GM19324 (cell line): ENCODE results near the gene TRMT1L.

Source experiments
- ATAC-seq: cut with Tn5 transposase; IDR thresholded peaks from one replicate; pipeline ENCODE4 v1.9.1; 2021; ENCODE audit warnings: mild to moderate bottlenecking, moderate library complexity; ENCODE audit not compliant: unreplicated experiment, low FRiP score

The TRMT1L gene

DNA sequence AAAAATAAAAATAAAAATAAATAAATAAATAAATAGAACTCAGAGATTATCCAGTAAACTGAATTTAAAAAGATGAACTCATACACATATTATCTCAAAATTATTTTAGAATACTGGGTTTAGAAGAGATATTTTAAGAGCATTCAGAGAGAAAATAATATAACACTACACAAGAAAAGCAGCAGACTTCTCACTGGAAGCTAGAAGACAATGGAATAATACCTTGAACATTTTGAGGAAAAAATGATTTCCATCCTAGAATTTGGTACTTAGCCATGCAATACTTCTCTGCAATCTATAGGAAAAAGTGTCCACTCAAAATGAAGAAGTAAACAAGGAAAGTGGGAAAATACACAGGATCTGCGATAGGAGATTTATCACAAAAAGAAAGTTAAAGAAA is 24.2 kb downstream of the TRMT1L start:
- no peak for ATAC-seq

DNA sequence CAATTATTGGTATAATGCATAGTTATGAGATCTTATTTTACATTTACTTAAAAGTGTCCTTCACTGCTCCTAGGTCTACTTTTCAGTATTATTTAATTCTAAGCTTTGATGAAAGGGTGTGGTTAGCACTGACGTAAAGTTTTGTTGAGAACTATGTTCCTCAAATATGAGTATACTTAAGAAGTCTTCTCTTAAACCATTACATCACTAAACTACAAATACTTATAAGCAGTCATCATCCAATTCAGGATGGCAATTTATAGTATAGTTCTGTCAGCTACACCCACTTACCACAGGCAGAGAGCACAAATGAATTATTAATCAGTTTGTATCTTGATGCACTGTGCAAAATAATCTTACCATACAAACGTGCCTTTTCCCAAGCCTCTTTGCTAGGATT is 27.0 kb downstream of the TRMT1L start:
- no peak for ATAC-seq

DNA sequence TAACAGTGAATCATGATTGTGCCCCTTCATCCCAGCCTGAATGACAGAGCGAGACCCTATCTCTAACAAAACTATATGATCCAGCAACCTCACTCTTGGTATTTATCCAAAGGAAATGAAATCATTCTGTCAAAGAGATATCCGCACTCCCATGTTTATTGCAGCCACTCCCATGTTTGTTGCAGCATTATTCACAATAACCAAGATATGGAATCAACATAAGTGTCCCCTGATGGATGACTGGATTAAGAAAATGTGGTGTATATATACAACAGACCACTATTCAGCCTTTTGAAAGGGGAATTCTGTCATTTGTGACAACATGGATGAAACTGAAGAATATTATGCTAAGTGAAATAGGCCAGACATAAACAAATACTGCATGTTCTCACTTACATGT is 44.4 kb downstream of the TRMT1L start:
- no peak for ATAC-seq

DNA sequence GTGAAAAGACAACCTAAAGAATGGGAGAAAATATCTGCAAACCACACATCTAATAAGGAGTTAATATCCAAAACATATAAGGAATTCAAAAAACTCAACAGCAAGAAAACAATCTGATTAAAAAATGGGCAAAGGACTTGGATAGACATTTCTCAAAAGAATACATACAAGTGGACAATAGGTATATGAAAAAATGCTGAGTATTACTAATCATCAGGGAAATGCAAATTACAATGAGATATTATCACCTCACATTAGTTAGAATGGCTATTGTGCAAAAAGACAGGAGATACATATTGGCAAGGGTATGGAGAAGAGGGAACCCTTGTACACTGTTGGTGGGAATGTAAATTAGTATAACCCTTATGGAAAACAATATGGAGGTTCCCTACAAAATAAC is 44.9 kb downstream of the TRMT1L start:
- no peak for ATAC-seq

GRCh38 chr1:185110145-185110544 is 46.6 kb downstream of the TRMT1L start:
- no peak for ATAC-seq

DNA sequence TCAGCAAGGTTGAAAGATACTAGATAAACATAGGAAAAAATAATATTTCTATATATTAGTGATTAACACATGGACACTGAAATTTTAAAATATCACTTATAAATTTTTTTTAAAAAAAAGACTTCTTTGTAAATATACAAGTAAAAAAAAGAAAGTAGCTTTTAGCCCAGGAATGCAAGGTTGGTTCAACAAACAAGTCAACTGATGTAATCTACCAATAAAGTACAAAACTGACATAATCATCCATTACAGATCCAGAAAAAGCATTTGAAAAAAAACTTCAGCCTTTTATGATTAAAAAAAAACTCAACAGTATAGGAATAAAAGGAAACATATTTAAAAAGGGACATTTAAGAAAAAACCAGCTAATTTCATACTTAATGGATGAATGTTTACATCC is 48.4 kb downstream of the TRMT1L start:
- ATAC-seq: no peak

DNA sequence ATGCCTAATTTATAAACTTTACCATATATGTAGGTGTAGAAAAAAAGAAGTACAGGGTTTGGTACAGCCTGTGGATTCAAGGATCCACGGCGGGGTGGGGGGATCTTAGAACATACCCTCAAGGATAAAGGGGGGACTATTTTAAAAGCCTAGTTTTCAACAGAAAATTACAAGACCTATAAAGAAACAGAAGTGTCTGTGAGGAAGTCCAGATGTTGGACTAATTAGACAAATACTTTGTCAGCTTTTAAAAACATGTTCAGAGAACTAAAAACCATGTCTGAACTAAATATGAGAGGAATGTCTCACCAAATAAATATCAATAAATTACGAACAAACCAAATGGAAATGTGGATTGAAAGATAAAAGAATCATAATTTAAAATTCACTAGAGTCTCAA is 51.6 kb downstream of the TRMT1L start:
- ATAC-seq: no peak

- no peak for ATAC-seq
Observed at GRCh38 chr1:185104083-185104482, 52.7 kb downstream of the TRMT1L start.

DNA sequence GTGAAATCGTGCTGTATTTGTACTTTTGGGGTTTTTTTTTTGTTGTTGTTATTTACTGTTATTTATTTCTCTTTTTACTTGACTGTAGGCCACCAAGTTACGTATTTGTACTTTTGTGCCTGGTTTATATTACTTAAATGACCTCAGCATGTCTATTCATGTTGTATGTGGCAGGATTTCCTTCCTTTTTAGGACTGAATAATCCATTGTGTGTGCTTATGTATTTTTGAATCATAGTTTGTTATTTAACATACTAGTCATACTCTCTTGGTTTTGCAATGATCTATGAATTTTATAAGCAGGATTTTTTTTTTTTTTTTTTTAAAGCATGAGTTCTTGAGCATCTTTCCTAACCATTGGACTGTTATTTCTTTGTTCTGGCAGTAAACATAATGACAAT is 60.2 kb downstream of the TRMT1L start:
- no peak for ATAC-seq

DNA sequence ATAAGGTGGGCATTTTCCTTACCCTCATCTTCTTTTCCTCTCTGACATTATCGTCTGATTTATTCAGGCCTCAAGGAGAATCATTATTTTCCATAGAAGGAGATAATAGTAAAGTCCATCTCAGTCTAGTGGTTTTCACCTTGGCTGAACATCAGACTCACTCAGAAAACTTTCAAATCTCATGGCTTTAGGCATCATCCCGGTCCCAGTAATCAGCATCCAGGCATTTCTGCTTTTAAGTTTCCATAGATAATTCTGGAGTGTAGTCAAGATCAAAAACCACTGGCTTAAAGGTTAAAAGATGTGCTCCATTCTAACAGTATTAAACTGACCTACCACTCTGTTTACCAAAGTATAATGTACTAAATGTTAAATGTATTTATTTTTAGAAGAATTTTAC is 62.0 kb downstream of the TRMT1L start:
- ATAC-seq: no peak

- ATAC-seq: no peak
Observed at GRCh38 chr1:185091480-185091879, 65.3 kb downstream of the TRMT1L start.

DNA sequence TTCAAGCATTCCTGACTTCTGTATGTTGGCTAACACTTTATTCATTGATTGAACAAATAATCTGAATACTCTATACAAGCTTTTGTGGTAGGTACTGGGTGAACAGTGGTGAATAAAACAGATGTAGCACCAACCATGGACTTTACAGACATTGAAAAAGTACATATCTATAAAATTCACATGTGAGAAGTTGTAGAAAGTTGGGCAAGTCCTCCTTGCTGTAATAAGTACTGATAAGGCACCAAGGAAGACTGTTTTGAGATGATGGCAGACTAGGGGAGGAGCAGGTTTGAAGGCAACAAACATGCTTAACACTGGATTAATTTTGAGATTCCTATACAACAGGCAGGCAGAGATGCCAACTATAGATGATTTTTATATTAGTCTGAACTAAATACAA is 69.0 kb downstream of the TRMT1L start:
- ATAC-seq: no peak

DNA sequence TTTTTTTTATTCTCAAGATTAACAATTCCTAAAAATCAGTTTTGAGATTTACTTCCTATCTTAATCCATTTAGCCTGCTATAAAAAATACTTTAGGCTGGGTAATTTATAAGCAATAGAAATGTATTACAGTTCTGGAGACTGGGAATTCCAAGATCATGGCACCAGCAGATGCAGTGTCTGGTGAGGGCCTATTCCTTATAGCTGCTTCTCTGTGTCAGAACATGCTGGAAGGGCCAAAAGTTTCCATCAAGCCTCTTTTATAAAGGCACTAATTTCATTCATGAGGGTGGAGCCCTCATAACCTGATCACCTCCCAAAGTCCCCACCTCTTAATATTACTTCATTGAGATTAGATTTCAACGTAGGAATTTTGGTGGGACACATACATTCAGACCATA is 69.7 kb downstream of the TRMT1L start:
- ATAC-seq: no peak

DNA sequence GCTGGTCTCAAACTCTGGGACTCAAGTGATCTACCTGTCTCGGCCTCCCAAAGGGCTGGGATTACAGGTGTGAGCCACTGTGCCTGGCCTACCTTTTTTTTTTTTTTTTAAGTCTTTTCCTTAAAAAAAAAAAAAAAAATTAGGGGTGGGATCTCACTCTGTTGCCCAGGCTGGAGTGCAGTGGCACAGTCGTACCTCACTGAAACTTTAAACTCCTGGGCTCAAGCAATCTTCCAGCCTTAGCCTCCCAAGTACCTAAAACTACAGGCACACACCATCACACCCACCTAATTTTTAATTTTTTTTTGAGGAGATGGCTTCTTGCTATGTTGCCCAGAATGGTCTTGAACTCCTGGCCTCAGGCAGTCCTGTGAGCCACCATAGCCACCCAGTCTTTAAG is 72.9 kb downstream of the TRMT1L start:
- no peak for ATAC-seq

DNA sequence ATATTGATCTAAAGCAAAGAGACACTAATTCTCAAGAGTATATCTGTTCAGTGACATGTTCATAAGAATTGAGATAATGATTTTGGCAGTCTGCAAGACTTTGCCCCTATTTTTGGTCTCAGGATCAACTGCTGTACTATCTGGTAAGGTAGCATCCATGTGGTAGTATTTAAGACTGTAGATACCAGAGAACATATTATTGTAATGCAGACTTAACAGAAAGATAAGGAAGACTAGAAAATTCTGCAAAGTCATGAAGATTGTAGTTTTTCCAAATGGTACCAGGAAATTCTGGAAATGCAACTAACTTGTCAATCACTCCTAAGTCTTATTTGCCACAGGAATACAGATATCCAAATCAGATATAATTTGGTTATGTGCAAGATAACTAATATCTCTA is 76.3 kb downstream of the TRMT1L start:
- no peak for ATAC-seq

- no peak for ATAC-seq
Observed at GRCh38 chr1:185077374-185077773, 79.4 kb downstream of the TRMT1L start.

GRCh38 chr1:185075476-185075875 is 81.3 kb downstream of the TRMT1L start:
- ATAC-seq: no peak

DNA sequence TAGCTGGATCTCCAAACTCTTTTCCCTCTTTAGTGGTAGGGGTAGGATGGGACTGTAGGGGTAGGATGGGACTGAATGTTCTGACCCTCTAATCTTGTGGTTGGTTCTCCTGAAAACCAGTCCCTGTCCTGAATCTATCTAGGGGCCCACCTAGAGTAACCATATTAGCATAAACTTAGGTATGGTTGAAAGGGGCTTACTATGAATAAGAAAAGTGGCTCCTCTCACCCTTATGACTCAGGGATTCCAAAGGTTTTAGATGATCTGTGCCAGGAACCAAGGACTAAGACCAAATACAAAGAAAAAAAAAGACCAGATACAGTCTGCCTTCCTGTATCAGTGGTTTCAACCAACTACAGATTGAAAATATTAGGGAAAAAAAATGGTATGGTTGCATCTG is 82.4 kb downstream of the TRMT1L start:
- ATAC-seq: no peak

GRCh38 chr1:185073725-185074124 is 83.0 kb downstream of the TRMT1L start:
- ATAC-seq: no peak

DNA sequence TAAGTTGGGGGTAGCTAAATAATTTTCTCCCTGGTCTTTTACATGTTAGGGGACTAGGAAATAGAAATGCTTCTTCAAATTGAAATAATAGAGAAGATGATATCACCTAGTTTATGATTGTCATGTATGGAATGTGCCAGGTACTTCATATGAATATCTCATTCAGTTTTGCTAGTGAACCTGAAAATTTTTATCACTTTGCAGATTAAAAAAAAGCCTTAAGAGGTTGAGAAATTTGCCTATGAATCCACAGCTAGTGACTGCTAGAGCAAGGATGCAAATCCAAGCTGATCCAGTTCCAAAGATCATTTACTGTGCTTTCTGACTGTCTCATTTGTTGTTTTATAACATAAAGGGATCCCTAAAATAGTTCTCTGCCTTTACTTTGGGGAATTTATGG is 86.7 kb downstream of the TRMT1L start:
- ATAC-seq: no peak

DNA sequence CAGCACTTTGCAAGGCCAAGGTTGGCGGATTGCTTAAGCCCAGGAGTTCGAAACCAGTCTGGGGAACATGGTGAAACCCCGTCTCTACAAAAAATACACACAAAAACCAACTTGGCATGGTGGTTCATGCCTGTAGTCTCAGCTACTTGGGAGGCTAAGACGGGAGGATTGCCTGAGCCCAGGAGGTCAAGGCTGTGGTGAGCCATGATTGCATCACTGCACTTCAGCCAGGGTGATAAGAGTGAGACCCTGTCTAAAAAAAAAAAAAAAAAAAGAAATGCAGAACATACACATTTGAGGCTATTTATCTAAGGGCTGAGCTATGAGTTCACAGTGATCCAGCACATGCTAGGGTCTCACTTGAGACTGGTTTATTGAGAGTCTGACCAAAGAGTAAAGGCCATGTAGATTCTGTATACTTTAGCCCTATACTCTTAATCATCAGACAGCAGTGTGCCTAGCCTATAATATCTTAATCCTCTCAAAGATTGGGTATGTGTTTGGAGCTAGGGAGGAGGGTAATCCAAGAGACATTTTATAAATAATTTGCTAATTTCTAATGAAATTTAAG is 87.5 kb downstream of the TRMT1L start:
- ATAC-seq: no peak

DNA sequence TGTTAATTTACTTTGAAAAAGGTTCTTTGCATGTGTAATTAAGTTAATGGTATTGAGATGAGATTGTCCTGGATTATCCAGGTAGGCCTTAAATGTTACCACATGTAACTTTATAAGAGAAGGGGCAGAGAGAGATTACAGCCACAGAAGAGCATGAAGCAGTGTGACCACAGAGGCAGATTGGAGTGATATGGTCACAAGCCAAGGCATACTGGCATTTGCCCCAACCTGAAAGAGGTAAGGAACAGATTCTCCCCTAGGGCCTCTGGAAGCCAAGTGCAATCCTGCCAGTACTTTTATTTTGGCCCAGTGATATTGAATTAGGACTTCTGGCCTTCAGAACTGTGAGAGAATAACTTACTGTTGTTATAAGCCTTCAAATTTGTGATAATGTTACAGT is 88.4 kb downstream of the TRMT1L start:
- ATAC-seq: no peak
